ENCODE data around the gene ADGRG1.

DNA sequence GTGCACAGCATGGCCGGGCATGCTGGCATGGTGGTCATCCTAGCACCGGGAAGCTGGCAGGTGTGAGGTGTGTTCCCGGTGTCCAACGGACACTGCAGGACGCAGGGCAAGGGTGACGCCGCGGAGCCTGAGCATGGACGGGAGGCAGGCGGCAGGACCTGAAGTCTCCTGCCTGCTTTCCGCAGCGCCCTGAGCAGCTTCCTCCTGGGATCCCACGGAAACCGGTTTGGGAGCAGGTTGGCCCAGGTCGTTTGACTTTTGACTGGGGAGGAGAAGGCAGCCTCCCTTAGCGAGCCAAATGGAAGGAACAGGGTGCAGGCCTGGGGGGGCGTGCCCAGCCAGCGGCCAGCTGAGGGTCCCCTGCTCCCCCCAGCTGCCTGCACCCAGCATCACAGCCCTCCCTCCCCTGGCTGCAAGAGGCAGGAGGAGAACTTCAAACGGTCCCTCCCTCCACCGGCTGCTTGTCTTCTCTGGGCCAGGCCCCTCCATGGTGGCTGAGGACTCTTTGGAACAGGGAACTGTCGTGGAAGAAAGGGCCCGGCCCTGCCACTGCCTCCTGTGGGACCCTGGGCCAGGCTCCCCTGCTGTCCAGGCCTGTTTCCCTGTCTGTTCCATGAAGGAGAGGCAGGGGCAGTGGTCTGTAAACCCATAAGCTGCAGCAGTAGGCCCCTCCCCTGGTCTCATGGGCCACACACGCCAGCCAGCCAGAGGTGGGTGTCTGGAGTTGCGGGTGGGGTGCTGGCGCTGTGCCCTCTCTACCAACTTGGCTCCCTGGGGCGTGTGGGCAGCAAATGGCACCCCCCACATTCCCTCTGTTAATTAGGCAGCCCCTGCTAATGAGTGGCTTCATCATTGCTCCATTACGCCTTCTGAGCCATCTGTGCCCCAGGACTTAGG lies 7.8 kb upstream of the ADGRG1 start:
- TF ChIP-seq POLR2A (IDR thresholded peaks at IDR 0.05) (no peak), CTCF (IDR thresholded peaks at IDR 0.05) (no peak), POLR2AphosphoS5 (IDR thresholded peaks at IDR 0.05) (no peak)

Data from transverse colon (tissue), 4 donors.